GM23338 (cell line): Measurements from ENCODE around the gene TFPI. TPM values are rescaled to one million over a fixed set of nuclear protein-coding genes. Genes with fewer than 3 reads are reported as not detected.

ENCODE experiments used
- ATAC-seq: fragments of 200-7000 bp; cut with Tn5 transposase; 3 replicates; pipeline ENCODE4 v1.9.1; 2020
- DNase-seq: peaks from one replicate; pipeline ENCODE4 v3.0.0-alpha.2; 2015; ENCODE audit warnings: low spot score
- H2AFZ ChIP-seq: fragments of 200-600 bp; sonication (generic); 2 replicates; pipeline ENCODE4 v1.8.0; 2016; ENCODE audit warnings: antibody characterized with exemption, mild to moderate bottlenecking, moderate library complexity
- H3F3A ChIP-seq: fragments of 200-600 bp; sonication (generic); replicated peaks from 2 replicates; pipeline ENCODE4 v1.8.0; 2017; ENCODE audit warnings: antibody characterized with exemption, mixed run types, low read depth
- H3K27ac ChIP-seq: fragments of 200-600 bp; sonication (generic); 2 replicates; pipeline ENCODE4 v1.6.1; 2016; ENCODE audit warnings: low read depth
- H3K27me3 ChIP-seq: fragments of 200-600 bp; sonication (generic); 2 replicates; pipeline ENCODE4 v1.8.0; 2016; ENCODE audit warnings: mild to moderate bottlenecking, mixed run types, moderate library complexity; ENCODE audit not compliant: insufficient read depth
- H3K36me3 ChIP-seq: fragments of 200-600 bp; sonication (generic); 2 replicates; pipeline ENCODE4 v1.8.0; 2016; ENCODE audit warnings: mild to moderate bottlenecking; ENCODE audit not compliant: insufficient read depth
- H3K4me1 ChIP-seq: fragments of 200-600 bp; sonication (generic); 2 replicates; pipeline ENCODE4 v1.8.0; 2016; ENCODE audit warnings: mild to moderate bottlenecking, moderate library complexity; ENCODE audit not compliant: insufficient read depth
- H3K4me2 ChIP-seq: fragments of 200-600 bp; sonication (generic); 2 replicates; pipeline ENCODE4 v1.7.1; 2017; ENCODE audit warnings: mixed run types
- H3K4me3 ChIP-seq: fragments of 200-600 bp; sonication (generic); 2 replicates; pipeline ENCODE4 v1.6.1; 2016; ENCODE audit warnings: mixed run types
- H3K79me2 ChIP-seq: fragments of 200-600 bp; sonication (generic); replicated peaks from 2 replicates; pipeline ENCODE4 v1.8.0; 2017; ENCODE audit warnings: mild to moderate bottlenecking; ENCODE audit not compliant: insufficient read depth
- H3K9me2 ChIP-seq: fragments of 200-600 bp; sonication (generic); 2 replicates; pipeline ENCODE4 v1.8.0; 2017; ENCODE audit not compliant: insufficient read depth
- H4K20me1 ChIP-seq: fragments of 200-600 bp; sonication (generic); replicated peaks from 2 replicates; pipeline ENCODE4 v1.8.0; 2017; ENCODE audit warnings: mild to moderate bottlenecking; ENCODE audit not compliant: insufficient read depth
- H3K27ac Mint-ChIP-seq: 2 replicates; pipeline ENCODE4 v1.8.0; 2020; ENCODE audit warnings: inconsistent platforms, mild to moderate bottlenecking, moderate library complexity, mixed read lengths
- H3K27me3 Mint-ChIP-seq: 3 replicates; pipeline ENCODE4 v1.8.0; 2022; ENCODE audit warnings: low read depth, mild to moderate bottlenecking, moderate library complexity, mixed read lengths, inconsistent platforms; ENCODE audit not compliant: insufficient read depth, poor library complexity
- H3K36me3 Mint-ChIP-seq: 3 replicates; pipeline ENCODE4 v1.8.0; 2021; ENCODE audit warnings: low read depth, mild to moderate bottlenecking, inconsistent platforms, moderate library complexity, mixed read lengths
- H3K4me1 Mint-ChIP-seq: 3 replicates; pipeline ENCODE4 v1.8.0; 2020; ENCODE audit warnings: mild to moderate bottlenecking, inconsistent platforms, mixed read lengths
- H3K4me3 Mint-ChIP-seq: 3 replicates; pipeline ENCODE4 v1.8.0; 2021; ENCODE audit warnings: moderate library complexity, mild to moderate bottlenecking, inconsistent platforms, mixed read lengths
- H3K9me3 Mint-ChIP-seq: 3 replicates; pipeline ENCODE4 v1.8.0; 2020; ENCODE audit warnings: moderate library complexity, mild to moderate bottlenecking, inconsistent platforms, mixed read lengths
- CREB1 ChIP-seq: fragments of 250-450 bp; sonication (Bioruptor Pico); IDR thresholded peaks from 2 replicates; pipeline ENCODE4 v1.5.0; 2020; ENCODE audit warnings: low read depth, mild to moderate bottlenecking, moderate library complexity
- ETS1 ChIP-seq: IDR thresholded peaks from 2 replicates; pipeline ENCODE4 v1.6.1; 2016; ENCODE audit warnings: antibody characterized with exemption
- EZH2 ChIP-seq: fragments of 200-600 bp; sonication (generic); IDR thresholded peaks from one replicate; pipeline ENCODE4 v1.8.0; 2017; ENCODE audit warnings: antibody characterized with exemption, mild to moderate bottlenecking, low read depth; ENCODE audit not compliant: unreplicated experiment
- EZH2phosphoT487 ChIP-seq: fragments of 200-600 bp; sonication (generic); IDR thresholded peaks from one replicate; pipeline ENCODE4 v1.8.1; 2018; ENCODE audit warnings: antibody characterized with exemption; ENCODE audit not compliant: unreplicated experiment
- JUNB ChIP-seq: IDR thresholded peaks from one replicate; pipeline ENCODE4 v1.6.1; 2016; ENCODE audit warnings: antibody characterized with exemption; ENCODE audit not compliant: unreplicated experiment
- NANOG ChIP-seq: IDR thresholded peaks from 2 replicates; pipeline ENCODE4 v1.6.1; 2016; ENCODE audit warnings: antibody characterized with exemption, borderline replicate concordance
- REST ChIP-seq: IDR thresholded peaks from one replicate; pipeline ENCODE4 v1.6.1; 2018; ENCODE audit warnings: antibody characterized with exemption; ENCODE audit not compliant: unreplicated experiment
- STAT1 ChIP-seq: IDR thresholded peaks from one replicate; pipeline ENCODE4 v1.6.1; 2016; ENCODE audit warnings: antibody characterized with exemption; ENCODE audit not compliant: unreplicated experiment
- ZNF114 ChIP-seq: fragments of 250-450 bp; sonication (Bioruptor Pico); IDR thresholded peaks from 2 replicates; pipeline ENCODE4 v1.5.0; 2020; ENCODE audit warnings: mild to moderate bottlenecking, moderate library complexity
- polyA plus RNA-seq: library from polyadenylated mRNA; unstranded; fragments of >200 nt; fragmentation: Nextera tagmentation; extraction: Ambion mirVana; gene quantifications from 2 replicates; pipeline ENCODE4 v1.2.1, GENCODE V29; 2016
- total RNA-seq: library from RNA; depleted of rRNA; stranded (reverse); fragments of >200 nt; shearing (Covaris generic); gene quantifications from 2 replicates; pipeline ENCODE4 v1.2.3, GENCODE V29; 2014
- TF ChIP-seq, protein P1 (sequence below): fragments of 250-450 bp; sonication (Bioruptor Pico); IDR thresholded peaks from 2 replicates; pipeline ENCODE4 v1.5.0; 2020; ENCODE audit warnings: mild to moderate bottlenecking, moderate library complexity

The TFPI gene
- total and polyA plus RNA-seq, 2 experiments from 2014 or later = 1.8 to 1.9 TPM

DNA sequence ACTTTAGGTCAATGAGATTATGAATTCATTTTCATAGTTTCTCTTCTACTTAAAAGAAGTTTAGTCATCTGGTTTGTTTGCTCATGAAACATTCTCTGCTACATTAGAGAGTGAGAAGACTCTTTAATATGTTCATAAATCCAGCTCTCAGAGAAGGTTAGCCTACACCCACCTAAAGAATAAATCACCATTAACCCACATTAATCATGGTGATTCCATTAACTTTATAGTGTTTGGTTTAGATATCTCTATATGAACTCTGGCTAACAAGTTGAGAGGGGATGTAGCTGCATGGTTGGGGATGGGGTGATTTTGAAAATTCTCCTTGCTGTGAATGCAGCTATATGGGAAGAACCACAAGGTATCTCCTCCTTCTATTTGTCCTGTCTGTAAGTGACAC, 10.7 kb downstream of the TFPI start:
- Histone ChIP-seq H3F3A (no peaks in the 10 kb centered on the region), H3K4me3 (no peak overlapping the region), H4K20me1 (no peaks in the 10 kb centered on the region), H3K36me3 (no peaks in the 10 kb centered on the region), H3K9me2 (no peaks in the 10 kb centered on the region), H2AFZ (no peak overlapping the region), H3K4me2 (no peak overlapping the region), H3K27ac (no peak overlapping the region), H3K4me1 (peaks cover 21% of the 10 kb centered on the region), H3K27me3 (no peaks in the 10 kb centered on the region), H3K79me2 (no peaks in the 10 kb centered on the region)
- TF ChIP-seq EZH2phosphoT487 (no peak), ZNF114 (CRISPR knock-in tag) (no peak), EZH2 (no peak), CREB1 (no peak)
- H3K9me3 Mint-ChIP-seq = no peaks in the 10 kb centered on the region
- H3K4me1 Mint-ChIP-seq = peaks cover 20% of the 10 kb centered on the region
- H3K27ac Mint-ChIP-seq = no peak overlapping the region
- no peaks in the 10 kb centered on the region for H3K36me3 Mint-ChIP-seq
- ATAC-seq (no peak), DNase-seq (no peak)
- no peak overlapping the region for H3K4me3 Mint-ChIP-seq
- H3K27me3 Mint-ChIP-seq = no peaks in the 10 kb centered on the region

- no peak overlapping the region for H3K27ac Mint-ChIP-seq
- H3K79me2 ChIP-seq = no peaks in the 10 kb centered on the region
- no peaks in the 10 kb centered on the region for H3K27me3 Mint-ChIP-seq
- H4K20me1 ChIP-seq = no peaks in the 10 kb centered on the region
- no peaks in the 10 kb centered on the region for H3K36me3 ChIP-seq
- H3K9me3 Mint-ChIP-seq = peaks cover 6% of the 10 kb centered on the region; the same call in 2 of the 3 replicates
- H3K4me3 ChIP-seq = no peak overlapping the region
- no peak overlapping the region for H3K4me2 ChIP-seq
- no peaks in the 10 kb centered on the region for H3K36me3 Mint-ChIP-seq
- no peaks in the 10 kb centered on the region for H3F3A ChIP-seq
- H3K27ac ChIP-seq = no peak overlapping the region
- peaks cover 20% of the 10 kb centered on the region for H3K4me1 Mint-ChIP-seq
- H3K9me2 ChIP-seq = no peaks in the 10 kb centered on the region
- no peaks in the 10 kb centered on the region for H3K27me3 ChIP-seq
- TF ChIP-seq ETS1 = no peak
- TF ChIP-seq JUNB = no peak
- TF ChIP-seq REST = no peak
- TF ChIP-seq EZH2 = no peak
- TF ChIP-seq STAT1 = no peak
- TF ChIP-seq, protein P1, sequence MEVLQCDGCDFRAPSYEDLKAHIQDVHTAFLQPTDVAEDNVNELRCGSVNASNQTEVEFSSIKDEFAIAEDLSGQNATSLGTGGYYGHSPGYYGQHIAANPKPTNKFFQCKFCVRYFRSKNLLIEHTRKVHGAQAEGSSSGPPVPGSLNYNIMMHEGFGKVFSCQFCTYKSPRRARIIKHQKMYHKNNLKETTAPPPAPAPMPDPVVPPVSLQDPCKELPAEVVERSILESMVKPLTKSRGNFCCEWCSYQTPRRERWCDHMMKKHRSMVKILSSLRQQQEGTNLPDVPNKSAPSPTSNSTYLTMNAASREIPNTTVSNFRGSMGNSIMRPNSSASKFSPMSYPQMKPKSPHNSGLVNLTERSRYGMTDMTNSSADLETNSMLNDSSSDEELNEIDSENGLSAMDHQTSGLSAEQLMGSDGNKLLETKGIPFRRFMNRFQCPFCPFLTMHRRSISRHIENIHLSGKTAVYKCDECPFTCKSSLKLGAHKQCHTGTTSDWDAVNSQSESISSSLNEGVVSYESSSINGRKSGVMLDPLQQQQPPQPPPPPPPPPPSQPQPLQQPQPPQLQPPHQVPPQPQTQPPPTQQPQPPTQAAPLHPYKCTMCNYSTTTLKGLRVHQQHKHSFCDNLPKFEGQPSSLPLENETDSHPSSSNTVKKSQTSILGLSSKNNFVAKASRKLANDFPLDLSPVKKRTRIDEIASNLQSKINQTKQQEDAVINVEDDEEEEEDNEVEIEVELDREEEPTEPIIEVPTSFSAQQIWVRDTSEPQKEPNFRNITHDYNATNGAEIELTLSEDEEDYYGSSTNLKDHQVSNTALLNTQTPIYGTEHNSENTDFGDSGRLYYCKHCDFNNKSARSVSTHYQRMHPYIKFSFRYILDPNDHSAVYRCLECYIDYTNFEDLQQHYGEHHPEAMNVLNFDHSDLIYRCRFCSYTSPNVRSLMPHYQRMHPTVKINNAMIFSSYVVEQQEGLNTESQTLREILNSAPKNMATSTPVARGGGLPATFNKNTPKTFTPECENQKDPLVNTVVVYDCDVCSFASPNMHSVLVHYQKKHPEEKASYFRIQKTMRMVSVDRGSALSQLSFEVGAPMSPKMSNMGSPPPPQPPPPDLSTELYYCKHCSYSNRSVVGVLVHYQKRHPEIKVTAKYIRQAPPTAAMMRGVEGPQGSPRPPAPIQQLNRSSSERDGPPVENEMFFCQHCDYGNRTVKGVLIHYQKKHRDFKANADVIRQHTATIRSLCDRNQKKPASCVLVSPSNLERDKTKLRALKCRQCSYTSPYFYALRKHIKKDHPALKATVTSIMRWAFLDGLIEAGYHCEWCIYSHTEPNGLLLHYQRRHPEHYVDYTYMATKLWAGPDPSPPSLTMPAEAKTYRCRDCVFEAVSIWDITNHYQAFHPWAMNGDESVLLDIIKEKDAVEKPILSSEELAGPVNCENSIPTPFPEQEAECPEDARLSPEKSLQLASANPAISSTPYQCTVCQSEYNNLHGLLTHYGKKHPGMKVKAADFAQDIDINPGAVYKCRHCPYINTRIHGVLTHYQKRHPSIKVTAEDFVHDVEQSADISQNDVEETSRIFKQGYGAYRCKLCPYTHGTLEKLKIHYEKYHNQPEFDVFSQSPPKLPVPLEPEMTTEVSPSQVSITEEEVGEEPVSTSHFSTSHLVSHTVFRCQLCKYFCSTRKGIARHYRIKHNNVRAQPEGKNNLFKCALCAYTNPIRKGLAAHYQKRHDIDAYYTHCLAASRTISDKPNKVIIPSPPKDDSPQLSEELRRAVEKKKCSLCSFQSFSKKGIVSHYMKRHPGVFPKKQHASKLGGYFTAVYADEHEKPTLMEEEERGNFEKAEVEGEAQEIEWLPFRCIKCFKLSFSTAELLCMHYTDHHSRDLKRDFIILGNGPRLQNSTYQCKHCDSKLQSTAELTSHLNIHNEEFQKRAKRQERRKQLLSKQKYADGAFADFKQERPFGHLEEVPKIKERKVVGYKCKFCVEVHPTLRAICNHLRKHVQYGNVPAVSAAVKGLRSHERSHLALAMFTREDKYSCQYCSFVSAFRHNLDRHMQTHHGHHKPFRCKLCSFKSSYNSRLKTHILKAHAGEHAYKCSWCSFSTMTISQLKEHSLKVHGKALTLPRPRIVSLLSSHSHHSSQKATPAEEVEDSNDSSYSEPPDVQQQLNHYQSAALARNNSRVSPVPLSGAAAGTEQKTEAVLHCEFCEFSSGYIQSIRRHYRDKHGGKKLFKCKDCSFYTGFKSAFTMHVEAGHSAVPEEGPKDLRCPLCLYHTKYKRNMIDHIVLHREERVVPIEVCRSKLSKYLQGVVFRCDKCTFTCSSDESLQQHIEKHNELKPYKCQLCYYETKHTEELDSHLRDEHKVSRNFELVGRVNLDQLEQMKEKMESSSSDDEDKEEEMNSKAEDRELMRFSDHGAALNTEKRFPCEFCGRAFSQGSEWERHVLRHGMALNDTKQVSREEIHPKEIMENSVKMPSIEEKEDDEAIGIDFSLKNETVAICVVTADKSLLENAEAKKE (CRISPR knock-in tag) = no peak
- no peak for TF ChIP-seq ZNF114 (CRISPR knock-in tag)
- no peak for TF ChIP-seq NANOG
- no peak overlapping the region for H3K4me3 Mint-ChIP-seq
- H2AFZ ChIP-seq = no peak overlapping the region
- DNase-seq (no peak), ATAC-seq (no peak)
- peaks cover 21% of the 10 kb centered on the region for H3K4me1 ChIP-seq
These were observed 12.1 kb downstream of the TFPI start for GRCh38 chr2:187542123-187542522.
